ENCODE results near the gene VASH2. TPM values are rescaled to one million over a fixed set of nuclear protein-coding genes. Genes with fewer than 3 reads are reported as not detected.
"Not testable (repeated sequence)": the region's sequence is repeated elsewhere in the genome, so short reads cannot be mapped to it uniquely, and the experiment has no call there.

Gene VASH2
- total RNA-seq, 2 experiments from 2014 or later: 0.21 to 0.22 TPM

GRCh38 chr1:212977781-212978645 is 27.7 kb downstream of the VASH2 start:
- Mint-ChIP-seq H3K27ac (no peak overlapping the region), H3K27me3 (no peaks in the 10 kb centered on the region), H3K4me3 (no peak overlapping the region), H3K4me1 (peaks cover 3% of the 10 kb centered on the region), H3K36me3 (no peaks in the 10 kb centered on the region), H3K9me3 (no peaks in the 10 kb centered on the region)
- no peak for DNase-seq

GRCh38 chr1:212979340-212980122 is 29.2 kb downstream of the VASH2 start:
- H3K27ac Mint-ChIP-seq: no peak overlapping the region
- no peak overlapping the region for H3K4me3 Mint-ChIP-seq
- no peaks in the 10 kb centered on the region for H3K27me3 Mint-ChIP-seq
- DNase-seq: no peak
- peaks cover 3% of the 10 kb centered on the region for H3K4me1 Mint-ChIP-seq
- H3K9me3 Mint-ChIP-seq: no peaks in the 10 kb centered on the region
- H3K36me3 Mint-ChIP-seq: no peaks in the 10 kb centered on the region

GRCh38 chr1:212980123-212980785 is 29.9 kb downstream of the VASH2 start:
- no peaks in the 10 kb centered on the region for H3K36me3 Mint-ChIP-seq
- peaks cover 3% of the 10 kb centered on the region for H3K4me1 Mint-ChIP-seq
- no peak overlapping the region for H3K4me3 Mint-ChIP-seq
- H3K27ac Mint-ChIP-seq: no peak overlapping the region
- DNase-seq: no peak
- H3K9me3 Mint-ChIP-seq: no peaks in the 10 kb centered on the region
- H3K27me3 Mint-ChIP-seq: no peaks in the 10 kb centered on the region

DNA sequence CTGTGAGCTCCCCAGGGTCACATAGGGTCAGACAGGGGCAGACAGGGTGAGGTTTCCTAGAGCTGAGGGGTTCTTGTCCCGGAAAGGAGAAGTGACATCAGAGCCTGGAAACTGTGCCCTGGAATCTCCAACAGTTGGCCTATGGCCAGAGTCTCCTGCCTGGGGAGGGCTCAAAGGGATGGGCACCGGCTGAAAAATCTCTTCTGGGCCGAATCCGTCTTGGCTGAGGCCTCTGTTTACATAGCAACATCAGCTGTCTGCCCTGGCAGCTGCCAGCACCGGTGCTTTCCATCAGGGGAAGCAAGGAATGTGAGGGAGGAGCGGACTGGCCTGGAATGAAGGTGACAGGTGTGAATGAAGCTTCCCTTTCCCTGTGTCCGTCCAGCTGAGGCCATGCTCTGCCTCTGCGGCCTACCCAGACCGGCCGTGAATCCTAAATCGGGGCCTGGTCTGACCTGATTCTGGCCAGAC is 30.7 kb downstream of the VASH2 start:
- Mint-ChIP-seq H3K27me3 (no peaks in the 10 kb centered on the region), H3K4me1 (peaks cover 3% of the 10 kb centered on the region), H3K27ac (no peak overlapping the region), H3K4me3 (no peak overlapping the region), H3K36me3 (no peaks in the 10 kb centered on the region), H3K9me3 (no peaks in the 10 kb centered on the region)
- no peak for DNase-seq

DNA sequence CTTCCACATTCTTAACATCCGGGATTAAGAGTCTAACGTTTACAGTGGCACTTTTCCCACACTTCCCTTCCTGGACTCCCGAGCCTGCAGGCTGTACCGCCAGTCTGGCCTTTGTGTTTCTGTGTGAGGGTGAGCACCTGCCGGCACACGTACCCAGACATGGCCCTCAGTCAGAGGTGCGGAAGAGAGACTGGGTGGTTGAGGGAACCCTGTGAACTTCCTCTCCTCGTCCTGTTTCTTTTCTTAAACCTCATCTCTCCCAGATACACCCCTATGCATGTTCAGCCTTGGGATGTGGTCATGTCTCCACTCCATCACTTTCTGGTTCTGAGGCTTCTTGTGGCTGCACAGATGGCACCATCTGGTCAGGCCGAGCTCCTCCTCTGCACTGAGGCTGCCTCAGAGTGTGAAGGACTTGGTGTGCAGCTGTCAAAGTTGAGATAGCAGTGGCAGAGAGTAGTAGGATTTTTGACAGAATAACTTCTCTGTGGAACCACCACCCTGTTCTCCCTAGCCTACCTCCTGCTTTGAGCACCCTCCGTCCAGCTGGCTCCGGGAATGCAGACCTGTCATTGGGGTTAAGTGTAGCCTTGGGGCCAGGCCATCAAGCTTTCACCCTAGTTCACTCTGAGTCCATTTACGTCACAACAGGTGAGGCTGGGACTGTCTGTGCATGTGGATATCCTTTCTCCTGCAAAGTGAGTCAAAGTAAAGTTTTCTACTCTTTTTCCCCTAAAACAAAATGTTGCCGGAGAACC is 31.4 kb downstream of the VASH2 start:
- Mint-ChIP-seq H3K4me1 (peaks cover 3% of the 10 kb centered on the region), H3K27ac (no peak overlapping the region), H3K4me3 (no peak overlapping the region), H3K9me3 (no peaks in the 10 kb centered on the region), H3K36me3 (no peaks in the 10 kb centered on the region), H3K27me3 (no peaks in the 10 kb centered on the region)
- no peak for DNase-seq

- H3K27me3 Mint-ChIP-seq: no peaks in the 10 kb centered on the region
- no peak overlapping the region for H3K27ac Mint-ChIP-seq
- H3K4me3 Mint-ChIP-seq: no peak overlapping the region
- DNase-seq: no peak
- H3K9me3 Mint-ChIP-seq: no peaks in the 10 kb centered on the region
- peaks cover 3% of the 10 kb centered on the region for H3K4me1 Mint-ChIP-seq
- no peaks in the 10 kb centered on the region for H3K36me3 Mint-ChIP-seq
Measured at GRCh38 chr1:212982430-212983152, 32.2 kb downstream of the VASH2 start.

GRCh38 chr1:212983482-212983881 is 33.1 kb downstream of the VASH2 start:
- DNase-seq: no peak
- Mint-ChIP-seq H3K27ac (no peak overlapping the region), H3K9me3 (no peaks in the 10 kb centered on the region), H3K4me3 (no peak overlapping the region), H3K36me3 (no peaks in the 10 kb centered on the region), H3K27me3 (no peaks in the 10 kb centered on the region), H3K4me1 (peaks cover 3% of the 10 kb centered on the region)

DNA sequence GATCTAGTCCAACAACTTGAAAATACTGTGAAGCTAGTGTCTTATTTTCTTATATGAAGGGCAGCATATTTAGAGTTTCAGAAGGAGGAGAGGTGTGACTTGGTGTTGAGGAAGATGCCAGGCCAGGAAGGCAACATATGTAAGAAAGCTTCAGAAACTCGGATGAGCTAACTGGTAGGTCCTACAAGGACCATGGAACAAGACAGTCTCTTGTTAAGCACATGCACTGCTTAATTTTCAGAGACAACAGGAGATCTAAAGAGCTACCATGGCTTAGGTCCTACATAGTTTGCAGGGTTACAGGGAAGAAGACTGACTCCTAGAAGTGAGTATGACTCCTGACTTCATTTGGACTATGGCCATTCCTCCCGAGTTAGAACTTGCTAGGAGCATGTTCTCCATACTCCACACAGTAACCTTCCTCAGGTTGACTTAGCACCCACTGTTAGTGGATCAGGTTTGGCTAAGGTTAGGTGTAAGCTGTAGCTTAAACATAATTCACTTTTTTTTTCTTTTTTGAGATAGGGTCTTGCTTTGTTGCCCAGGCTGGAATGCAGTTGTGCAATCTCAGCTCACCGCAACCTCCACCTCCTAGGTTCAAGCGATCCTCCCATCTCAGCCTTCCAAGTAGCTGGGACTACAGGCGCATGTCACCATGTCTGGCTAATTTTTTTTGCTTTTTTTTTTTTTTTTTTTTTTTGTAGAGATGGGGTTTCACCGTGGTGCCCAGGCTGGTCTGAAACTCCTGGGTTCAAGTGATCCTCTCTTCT is 34.4 kb downstream of the VASH2 start:
- H3K9me3 Mint-ChIP-seq: no peaks in the 10 kb centered on the region
- H3K27me3 Mint-ChIP-seq: no peaks in the 10 kb centered on the region
- H3K27ac Mint-ChIP-seq: no peak overlapping the region
- no peak overlapping the region for H3K4me3 Mint-ChIP-seq
- no peaks in the 10 kb centered on the region for H3K36me3 Mint-ChIP-seq
- DNase-seq: no peak
- H3K4me1 Mint-ChIP-seq: peaks cover 2% of the 10 kb centered on the region

DNA sequence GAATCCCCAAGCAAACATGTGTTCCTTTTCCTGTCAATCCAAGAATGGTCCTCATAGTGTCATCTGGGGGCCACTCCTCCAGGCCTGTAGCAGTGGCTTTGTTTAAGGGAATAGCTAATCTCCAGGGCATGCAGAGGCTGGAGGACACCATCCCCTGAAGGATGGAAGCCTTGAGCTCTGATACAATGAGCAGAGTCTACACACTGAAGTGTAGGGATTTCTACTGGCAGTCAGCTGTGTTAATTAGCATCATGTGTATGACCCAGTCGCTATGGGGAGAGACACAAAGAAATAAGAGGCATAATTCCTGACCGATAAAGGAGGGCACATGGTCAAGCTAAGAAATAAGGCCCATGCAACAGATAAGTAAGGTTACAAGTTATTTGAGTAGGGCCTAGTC is 36.2 kb downstream of the VASH2 start:
- no peaks in the 10 kb centered on the region for H3K27me3 Mint-ChIP-seq
- H3K4me3 Mint-ChIP-seq: no peak overlapping the region
- no peak for DNase-seq
- no peaks in the 10 kb centered on the region for H3K36me3 Mint-ChIP-seq
- H3K9me3 Mint-ChIP-seq: no peaks in the 10 kb centered on the region
- H3K4me1 Mint-ChIP-seq: peaks cover 3% of the 10 kb centered on the region
- H3K27ac Mint-ChIP-seq: no peak overlapping the region

DNA sequence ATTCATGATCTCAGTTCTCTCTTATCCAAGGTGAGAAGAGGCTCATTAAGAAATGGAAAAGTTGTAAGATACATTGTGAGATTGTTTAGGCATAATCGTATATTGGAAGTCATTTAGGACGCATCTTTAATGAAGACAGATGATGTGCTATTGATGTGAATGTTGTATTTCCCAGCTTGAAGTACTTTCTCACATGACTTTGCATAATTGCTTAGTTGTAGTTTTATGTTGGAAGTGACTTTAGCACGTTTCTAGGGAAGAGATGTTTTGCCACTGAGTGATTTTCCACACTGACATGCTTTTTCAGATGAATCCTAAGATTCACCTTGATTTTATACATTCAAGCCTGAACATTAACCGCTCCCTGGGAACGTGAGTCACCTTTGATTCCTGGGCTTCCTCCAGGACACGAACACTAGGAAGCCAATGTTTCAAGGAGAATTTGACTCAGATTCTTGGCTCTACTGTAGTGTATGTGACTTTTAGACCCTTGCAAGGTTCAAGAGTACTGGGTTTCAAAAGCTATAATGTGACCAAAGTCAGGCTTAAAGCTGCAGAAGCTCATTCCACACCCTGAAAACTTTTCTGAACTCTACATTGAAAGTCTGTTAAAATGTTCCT is 37.5 kb downstream of the VASH2 start:
- H3K27me3 Mint-ChIP-seq: no peaks in the 10 kb centered on the region
- H3K9me3 Mint-ChIP-seq: no peaks in the 10 kb centered on the region
- H3K27ac Mint-ChIP-seq: no peak overlapping the region
- no peak for DNase-seq
- peaks cover 3% of the 10 kb centered on the region for H3K4me1 Mint-ChIP-seq
- H3K36me3 Mint-ChIP-seq: peaks cover 4% of the 10 kb centered on the region
- H3K4me3 Mint-ChIP-seq: no peak overlapping the region

DNA sequence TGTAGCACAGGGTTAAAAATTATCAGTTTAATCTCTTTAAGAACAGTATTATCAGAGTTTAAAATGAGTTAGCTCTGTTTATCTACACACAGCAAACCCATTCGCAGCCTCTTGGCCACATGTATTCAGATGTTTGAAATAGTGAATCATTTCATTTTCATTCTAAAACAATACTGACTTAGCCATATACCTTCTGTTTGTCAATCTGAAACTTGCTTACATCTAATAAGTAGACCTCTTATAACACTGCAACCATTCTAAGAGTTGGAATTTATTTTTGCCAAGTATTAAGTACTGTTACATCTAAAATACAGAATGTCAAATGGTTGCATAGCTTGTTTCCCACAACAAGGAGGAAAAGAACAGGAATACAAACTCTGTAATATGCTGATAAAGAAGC is 39.9 kb downstream of the VASH2 start:
- H3K27ac Mint-ChIP-seq: no peak overlapping the region
- no peaks in the 10 kb centered on the region for H3K9me3 Mint-ChIP-seq

DNA sequence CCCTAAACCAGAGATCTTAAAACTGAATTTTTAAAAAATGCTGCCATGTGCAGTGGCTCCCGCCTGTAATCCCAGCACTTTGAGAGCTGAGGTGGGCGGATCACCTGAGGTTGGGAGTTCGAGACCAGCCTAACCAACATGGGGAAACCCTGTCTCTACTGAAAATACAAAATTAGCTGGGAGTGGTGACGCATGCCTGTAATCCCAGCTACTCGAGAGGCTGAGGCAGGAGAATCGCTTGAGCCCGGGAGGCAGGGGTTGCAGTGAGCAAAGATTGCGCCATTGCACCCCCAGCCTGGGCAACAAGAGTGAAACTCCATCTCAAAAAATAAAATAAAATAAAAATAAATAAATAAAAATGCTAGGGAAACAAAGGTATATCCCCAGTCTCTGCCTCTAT is 43.6 kb downstream of the VASH2 start:
- peaks cover 12% of the 10 kb centered on the region for H3K36me3 Mint-ChIP-seq
- H3K9me3 Mint-ChIP-seq, H3K27me3 Mint-ChIP-seq, DNase-seq, H3K4me3 Mint-ChIP-seq, H3K4me1 Mint-ChIP-seq, H3K27ac Mint-ChIP-seq: not testable (repeated sequence)

More for the DNA sequence above, 39.9 kb downstream of the VASH2 start:
- peaks cover 3% of the 10 kb centered on the region for H3K4me1 Mint-ChIP-seq
- DNase-seq: no peak
- H3K4me3 Mint-ChIP-seq: no peak overlapping the region
- peaks cover 4% of the 10 kb centered on the region for H3K36me3 Mint-ChIP-seq
- H3K27me3 Mint-ChIP-seq: no peaks in the 10 kb centered on the region

- no peak for DNase-seq
- Mint-ChIP-seq H3K27me3 (no peaks in the 10 kb centered on the region), H3K36me3 (peaks cover 13% of the 10 kb centered on the region), H3K4me3 (no peak overlapping the region), H3K9me3 (no peaks in the 10 kb centered on the region), H3K4me1 (peaks cover 3% of the 10 kb centered on the region), H3K27ac (no peak overlapping the region)
Measured at GRCh38 chr1:212994926-212995325, 44.6 kb downstream of the VASH2 start.
